Fibroblast of the aortic adventitia (primary cell): Measurements from ENCODE around the gene ALG3. TPM values are rescaled to one million over a fixed set of nuclear protein-coding genes. Genes with fewer than 3 reads are reported as not detected.

Experiments
- DNase-seq: peaks from one replicate; pipeline ENCODE4 v3.0.0-alpha.2; 2010; ENCODE audit warnings: low read depth
- H3K4me3 ChIP-seq: 2 replicates; pipeline ENCODE4 v1.5.1; 2011; ENCODE audit warnings: low read depth, mild to moderate bottlenecking, control low read depth, low read length, moderate library complexity
- CTCF ChIP-seq: IDR thresholded peaks from 2 replicates; pipeline ENCODE4 v1.5.1; 2011; ENCODE audit warnings: mild to moderate bottlenecking, low read length, control low read depth, inconsistent platforms; ENCODE audit not compliant: insufficient read depth
- total RNA-seq: library from RNA; depleted of rRNA; stranded (reverse); fragments of >200 nt; gene quantifications from 2 replicates; pipeline ENCODE4 v1.2.3, GENCODE V29; 2012; ENCODE audit warnings: low replicate concordance

The ALG3 gene
- total RNA-seq, 1 donor = 34.0 TPM

- no peak for DNase-seq
- H3K4me3 ChIP-seq = no peak overlapping the region
- no peak for TF ChIP-seq CTCF
Measured at GRCh38 chr3:184234671-184235380, 13.9 kb downstream of the ALG3 start.

GRCh38 chr3:184234224-184234623, 14.5 kb downstream of the ALG3 start:
- DNase-seq = peak; percentile 80
- H3K4me3 ChIP-seq = no peak overlapping the region
- TF ChIP-seq CTCF = peak; percentile 15

GRCh38 chr3:184233127-184233843, 15.5 kb downstream of the ALG3 start:
- no peak for DNase-seq
- no peak overlapping the region for H3K4me3 ChIP-seq
- TF ChIP-seq CTCF = no peak

GRCh38 chr3:184231671-184232070, 17.1 kb downstream of the ALG3 start:
- H3K4me3 ChIP-seq = no peak overlapping the region
- DNase-seq = no peak
- no peak for TF ChIP-seq CTCF

- TF ChIP-seq CTCF = no peak
- DNase-seq = no peak
- H3K4me3 ChIP-seq = no peak overlapping the region
Measured at GRCh38 chr3:184230603-184231528, 17.9 kb downstream of the ALG3 start.

- no peak for DNase-seq
- TF ChIP-seq CTCF = no peak
- no peak overlapping the region for H3K4me3 ChIP-seq
Measured at GRCh38 chr3:184230081-184230602, 18.6 kb downstream of the ALG3 start.
